ENCODE data around the gene YIPF1.
"Not testable (repeated sequence)": the region's sequence is repeated elsewhere in the genome, so short reads cannot be mapped to it uniquely, and the experiment has no call there.

The YIPF1 gene

GRCh38 chr1:53893999-53894636 lies 4.5 kb upstream of the YIPF1 start, which contains the start of gene DIO1:
Gene DIO1, plus strand, starts transcription at chr1:53894187. Its CDS starts 24 bp downstream, at chr1:53894211.
- no peak for DNase-seq

- DNase-seq = no peak
These were observed 3.3 kb upstream of the YIPF1 start for GRCh38 chr1:53892911-53893310.

GRCh38 chr1:53891678-53892077 lies 2.1 kb upstream of the YIPF1 start:
- DNase-seq = no peak

GRCh38 chr1:53891018-53891417 lies 1.4 kb upstream of the YIPF1 start:
- DNase-seq = no peak

GRCh38 chr1:53890522-53890941 lies 935 bp upstream of the YIPF1 start:
- DNase-seq = no peak

GRCh38 chr1:53888681-53889080 lies 916 bp downstream of the YIPF1 start:
- no peak for DNase-seq

- not testable (repeated sequence) for DNase-seq
These were observed 6.0 kb downstream of the YIPF1 start for GRCh38 chr1:53883600-53883999.

GRCh38 chr1:53881853-53882252 lies 7.7 kb downstream of the YIPF1 start:
- not testable (repeated sequence) for DNase-seq

- no peak for DNase-seq
These were observed 11.0 kb downstream of the YIPF1 start for GRCh38 chr1:53878492-53879105.

GRCh38 chr1:53875150-53875549 lies 14.4 kb downstream of the YIPF1 start:
- DNase-seq = not testable (repeated sequence)

- no peak for DNase-seq
These were observed 17.7 kb downstream of the YIPF1 start for GRCh38 chr1:53871773-53872484.

GRCh38 chr1:53871221-53871620 lies 18.4 kb downstream of the YIPF1 start:
- DNase-seq = no peak

GRCh38 chr1:53869454-53870117 lies 20.0 kb downstream of the YIPF1 start:
- no peak for DNase-seq

GRCh38 chr1:53868565-53868964 lies 21.0 kb downstream of the YIPF1 start:
- DNase-seq = no peak

- DNase-seq = no peak
These were observed 27.1 kb downstream of the YIPF1 start for GRCh38 chr1:53862507-53862906.

GRCh38 chr1:53860967-53861411 lies 28.6 kb downstream of the YIPF1 start:
- DNase-seq = peak; percentile 40

GRCh38 chr1:53851571-53852285 lies 37.9 kb downstream of the YIPF1 start:
- DNase-seq = no peak

GRCh38 chr1:53850082-53850673 lies 39.4 kb downstream of the YIPF1 start:
- DNase-seq = no peak

GRCh38 chr1:53847980-53848379 lies 41.6 kb downstream of the YIPF1 start:
- DNase-seq = no peak

- no peak for DNase-seq
These were observed 47.2 kb downstream of the YIPF1 start for GRCh38 chr1:53842347-53842746.

- no peak for DNase-seq
These were observed 51.0 kb downstream of the YIPF1 start for GRCh38 chr1:53838654-53838974.

- DNase-seq = peak; percentile 78
These were observed 51.5 kb downstream of the YIPF1 start, which contains the start of gene NDC1 for GRCh38 chr1:53837924-53838653. Gene NDC1, minus strand, starts transcription at chr1:53838296. Its CDS starts 35 bp downstream, at chr1:53838261.

All from activated T-cell treated with anti-CD3 and anti-CD28 coated beads for 4 hours (primary cell).